ENCODE data around the gene XYLB. TPM values are rescaled to one million over a fixed set of nuclear protein-coding genes. Genes with fewer than 3 reads are reported as not detected.

Gene XYLB
- total RNA-seq, 2 experiments from 2014 or later: 0.25 to 0.59 TPM

GRCh38 chr3:38362825-38363224, 16.2 kb downstream of the XYLB start:
- intact Hi-C loops (cut with DNase I, micrococcal nuclease): no loop called here
- POLR2A ChIA-PET: no interaction called here

GRCh38 chr3:38364721-38365400, 18.3 kb downstream of the XYLB start:
- Mint-ChIP-seq H3K27ac (no peak overlapping the region), H3K27me3 (no peaks in the 10 kb centered on the region), H3K4me1 (ENCODE audit: low read depth) (peaks cover 8% of the 10 kb centered on the region), H3K9me3 (no peaks in the 10 kb centered on the region), H3K36me3 (ENCODE audit: low read depth) (no peaks in the 10 kb centered on the region), H3K4me3 (no peak overlapping the region)
- DNase-seq (no peak), ATAC-seq (ENCODE audit: poor library complexity) (no peak)
- Histone ChIP-seq H3K27me3 (ENCODE audit: control insufficient read depth in 1 of 2, insufficient read depth in 2 of 2, low read length in 2 of 2) (no peaks in the 10 kb centered on the region), H3K36me3 (ENCODE audit: insufficient read depth, low read length) (no peaks in the 10 kb centered on the region), H3K4me3 (ENCODE audit: low read length) (no peak overlapping the region), H3K27ac (ENCODE audit: low read depth in 1 of 2, low read length in 2 of 2) (no peak overlapping the region), H3K4me1 (ENCODE audit: insufficient read depth, low read length) (peaks cover 6% of the 10 kb centered on the region), H3K9me3 (ENCODE audit: control insufficient read depth in 1 of 2, insufficient read depth in 1 of 2, low read length in 2 of 2) (peaks cover 0 to 11% of the 10 kb centered on the region in 2 experiments)
- POLR2A ChIA-PET: no interaction called here
- intact Hi-C loops (cut with DNase I, micrococcal nuclease): no loop called here
- no peak for TF ChIP-seq CTCF (IDR thresholded peaks at IDR 0.05)
- CTCF ChIA-PET: no interaction called here

More at GRCh38 chr3:38362825-38363224, 16.2 kb downstream of the XYLB start:
- no peak for DNase-seq
- Histone ChIP-seq H3K4me1 (ENCODE audit: insufficient read depth, low read length) (peaks cover 6% of the 10 kb centered on the region), H3K9me3 (ENCODE audit: control insufficient read depth in 1 of 2, insufficient read depth in 1 of 2, low read length in 2 of 2) (no peaks in the 10 kb centered on the region), H3K4me3 (ENCODE audit: low read length) (no peak overlapping the region), H3K36me3 (ENCODE audit: insufficient read depth, low read length) (no peaks in the 10 kb centered on the region), H3K27me3 (ENCODE audit: control insufficient read depth in 1 of 2, insufficient read depth in 2 of 2, low read length in 2 of 2) (no peaks in the 10 kb centered on the region), H3K27ac (ENCODE audit: low read depth in 1 of 2, low read length in 2 of 2) (no peak overlapping the region)
- no peak overlapping the region for H3K27ac Mint-ChIP-seq
- CTCF ChIA-PET: no interaction called here
- TF ChIP-seq CTCF (IDR thresholded peaks at IDR 0.05): no peak
- no peak overlapping the region for H3K4me3 Mint-ChIP-seq
- peaks cover 8% of the 10 kb centered on the region for H3K4me1 Mint-ChIP-seq (ENCODE audit: low read depth)
- H3K9me3 Mint-ChIP-seq: no peaks in the 10 kb centered on the region
- ATAC-seq (ENCODE audit: poor library complexity): no peak
- H3K36me3 Mint-ChIP-seq (ENCODE audit: low read depth): no peaks in the 10 kb centered on the region
- H3K27me3 Mint-ChIP-seq: no peaks in the 10 kb centered on the region

GRCh38 chr3:38365469-38366062, 19.0 kb downstream of the XYLB start:
- Mint-ChIP-seq H3K36me3 (ENCODE audit: low read depth) (no peaks in the 10 kb centered on the region), H3K9me3 (no peaks in the 10 kb centered on the region), H3K4me3 (no peak overlapping the region), H3K27me3 (no peaks in the 10 kb centered on the region), H3K27ac (no peak overlapping the region), H3K4me1 (ENCODE audit: low read depth) (peaks cover 8% of the 10 kb centered on the region)
- Histone ChIP-seq H3K4me3 (ENCODE audit: low read length) (no peak overlapping the region), H3K27ac (ENCODE audit: low read depth in 1 of 2, low read length in 2 of 2) (no peak overlapping the region), H3K4me1 (ENCODE audit: insufficient read depth, low read length) (peaks cover 6% of the 10 kb centered on the region), H3K36me3 (ENCODE audit: insufficient read depth, low read length) (no peaks in the 10 kb centered on the region), H3K27me3 (ENCODE audit: control insufficient read depth in 1 of 2, insufficient read depth in 2 of 2, low read length in 2 of 2) (no peaks in the 10 kb centered on the region), H3K9me3 (ENCODE audit: control insufficient read depth in 1 of 2, insufficient read depth in 1 of 2, low read length in 2 of 2) (peaks cover 0 to 11% of the 10 kb centered on the region in 2 experiments)
- DNase-seq: no peak
- ATAC-seq (ENCODE audit: poor library complexity): no peak
- CTCF ChIA-PET: no interaction called here
- intact Hi-C loops (cut with DNase I, micrococcal nuclease): no loop called here
- POLR2A ChIA-PET: no interaction called here
- TF ChIP-seq CTCF (IDR thresholded peaks at IDR 0.05): no peak
